H9 (cell line): ENCODE measurements around the gene FAM9C. TPM values are rescaled to one million over a fixed set of nuclear protein-coding genes. Genes with fewer than 3 reads are reported as not detected.

ENCODE experiments used
- DNase-seq: peaks from one replicate; pipeline ENCODE4 v3.0.0-alpha.2; 2017
- H2AFZ ChIP-seq: one replicate; pipeline ENCODE4 v1.6.1; 2013; ENCODE audit warnings: mild to moderate bottlenecking, low read length, control low read depth, moderate library complexity
- H2AK5ac ChIP-seq: 2 replicates; pipeline ENCODE4 v1.6.1; 2013; ENCODE audit warnings: low read length, control low read depth, mixed read lengths; ENCODE audit not compliant: insufficient read length
- H2BK120ac ChIP-seq: one replicate; pipeline ENCODE4 v1.6.1; 2013; ENCODE audit warnings: low read depth, mild to moderate bottlenecking, low read length, control low read depth, inconsistent platforms; ENCODE audit not compliant: poor library complexity, severe bottlenecking
- H2BK12ac ChIP-seq: 2 replicates; pipeline ENCODE4 v1.6.1; 2013; ENCODE audit warnings: low read length, control low read depth, mixed read lengths, low read depth; ENCODE audit not compliant: insufficient read length
- H2BK15ac ChIP-seq: 2 replicates; pipeline ENCODE4 v1.6.1; 2013; ENCODE audit warnings: low read depth, low read length, control low read depth
- H2BK20ac ChIP-seq: one replicate; pipeline ENCODE4 v1.6.1; 2013; ENCODE audit warnings: low read depth, mild to moderate bottlenecking, low read length, control low read depth, inconsistent platforms; ENCODE audit not compliant: poor library complexity, severe bottlenecking
- H2BK5ac ChIP-seq: 2 replicates; pipeline ENCODE4 v1.6.1; 2013; ENCODE audit warnings: low read length, control low read depth, mixed read lengths; ENCODE audit not compliant: insufficient read length
- H3K14ac ChIP-seq: 2 replicates; pipeline ENCODE4 v1.6.1; 2013; ENCODE audit warnings: low read length, control low read depth; ENCODE audit not compliant: insufficient read depth
- H3K18ac ChIP-seq: 2 replicates; pipeline ENCODE4 v1.6.1; 2013; ENCODE audit warnings: low read depth, mild to moderate bottlenecking, mixed read lengths, low read length, control low read depth; ENCODE audit not compliant: insufficient read length
- H3K23ac ChIP-seq: 2 replicates; pipeline ENCODE4 v1.6.1; 2013; ENCODE audit warnings: low read length, control low read depth, mixed read lengths, low read depth; ENCODE audit not compliant: insufficient read length
- H3K23me2 ChIP-seq: 2 replicates; pipeline ENCODE4 v1.6.1; 2013; ENCODE audit warnings: low read depth, mild to moderate bottlenecking, mixed read lengths, low read length, control low read depth; ENCODE audit not compliant: insufficient read length, poor library complexity, severe bottlenecking
- H3K27ac ChIP-seq: 2 replicates; pipeline ENCODE4 v1.5.1; 2013; ENCODE audit warnings: low read length, control low read depth, mixed read lengths, low read depth; ENCODE audit not compliant: insufficient read length
- H3K27me3 ChIP-seq: 2 replicates; pipeline ENCODE4 v1.6.1; 2013; ENCODE audit warnings: low read length, control low read depth, inconsistent platforms; ENCODE audit not compliant: insufficient read depth
- H3K4ac ChIP-seq: 2 replicates; pipeline ENCODE4 v1.6.1; 2013; ENCODE audit warnings: low read depth, mild to moderate bottlenecking, control low read depth, inconsistent platforms, low read length, moderate library complexity
- H3K4me1 ChIP-seq: 2 replicates; pipeline ENCODE4 v1.6.1; 2013; ENCODE audit warnings: low read length, control low read depth, inconsistent platforms; ENCODE audit not compliant: insufficient read depth
- H3K4me2 ChIP-seq: 2 replicates; pipeline ENCODE4 v1.6.1; 2013; ENCODE audit warnings: low read length, control low read depth, mixed read lengths; ENCODE audit not compliant: insufficient read length, insufficient read depth
- H3K56ac ChIP-seq: 2 replicates; pipeline ENCODE4 v1.6.1; 2013; ENCODE audit warnings: low read depth, mild to moderate bottlenecking, mixed read lengths, low read length, control low read depth; ENCODE audit not compliant: insufficient read length
- H3K79me1 ChIP-seq: 2 replicates; pipeline ENCODE4 v1.6.1; 2013; ENCODE audit warnings: low read depth, mild to moderate bottlenecking, moderate library complexity, low read length, control low read depth, inconsistent platforms; ENCODE audit not compliant: insufficient read depth, poor library complexity, severe bottlenecking
- H3K79me2 ChIP-seq: 2 replicates; pipeline ENCODE4 v1.6.1; 2013; ENCODE audit warnings: low read length, control low read depth, inconsistent platforms; ENCODE audit not compliant: insufficient read depth
- H3K9ac ChIP-seq: 2 replicates; pipeline ENCODE4 v1.6.1; 2013; ENCODE audit warnings: low read length, control low read depth, mixed read lengths; ENCODE audit not compliant: insufficient read length; ENCODE audit errors: extremely low read depth
- H3K9me3 ChIP-seq: one replicate; pipeline ENCODE4 v1.6.1; 2013; ENCODE audit warnings: low read depth, low read length, inconsistent platforms; ENCODE audit not compliant: control insufficient read depth
- H3T11ph ChIP-seq: one replicate; pipeline ENCODE4 v1.6.1; 2013; ENCODE audit warnings: mild to moderate bottlenecking, low read length, control low read depth, inconsistent platforms
- H4K20me1 ChIP-seq: one replicate; pipeline ENCODE4 v1.6.1; 2013; ENCODE audit not compliant: control insufficient read depth, insufficient read length, insufficient read depth
- H4K5ac ChIP-seq: 2 replicates; pipeline ENCODE4 v1.6.1; 2013; ENCODE audit warnings: low read depth, mild to moderate bottlenecking, mixed read lengths, low read length, control low read depth; ENCODE audit not compliant: insufficient read length
- H4K8ac ChIP-seq: replicated peaks from 2 replicates; pipeline ENCODE4 v1.6.1; 2013; ENCODE audit warnings: low read length, control low read depth, mixed read lengths, low read depth; ENCODE audit not compliant: insufficient read length
- H4K91ac ChIP-seq: 2 replicates; pipeline ENCODE4 v1.6.1; 2013; ENCODE audit warnings: low read depth, mild to moderate bottlenecking, moderate library complexity, mixed read lengths, low read length, control low read depth; ENCODE audit not compliant: insufficient read length
- H3K27ac Mint-ChIP-seq, 3 experiments: 2 replicates in 2 of 3; 3 replicates in 1 of 3; pipeline ENCODE4 v1.8.0; 2020 to 2021; ENCODE audit warnings: mixed read lengths in 3 of 3, mild to moderate bottlenecking in 1 of 3, moderate library complexity in 1 of 3
- H3K27me3 Mint-ChIP-seq: 2 replicates; pipeline ENCODE4 v1.8.0; 2021; ENCODE audit warnings: low read depth, mild to moderate bottlenecking, moderate library complexity, mixed read lengths
- H3K36me3 Mint-ChIP-seq, 3 experiments: 2 replicates in 2 of 3; 3 replicates in 1 of 3; pipeline ENCODE4 v1.8.0; 2020 to 2021; ENCODE audit warnings: low read depth in 3 of 3, mixed read lengths in 3 of 3; ENCODE audit not compliant: insufficient read depth in 1 of 3
- H3K4me1 Mint-ChIP-seq, 2 experiments: 2 replicates each; pipeline ENCODE4 v1.8.0; 2020; ENCODE audit warnings: mixed read lengths in 2 of 2
- H3K4me3 Mint-ChIP-seq, 2 experiments: 2 replicates in 1 of 2; 3 replicates in 1 of 2; pipeline ENCODE4 v1.8.0; 2020 to 2021; ENCODE audit warnings: mild to moderate bottlenecking in 2 of 2, mixed read lengths in 2 of 2, moderate library complexity in 1 of 2
- H3K9me3 Mint-ChIP-seq, 2 experiments: 2 replicates in 1 of 2; 3 replicates in 1 of 2; pipeline ENCODE4 v1.8.0; 2020; ENCODE audit warnings: mild to moderate bottlenecking in 2 of 2, mixed read lengths in 2 of 2, moderate library complexity in 1 of 2
- CTCF ChIP-seq: fragments of 200-600 bp; sonication (generic); conservative IDR thresholded peaks from 3 replicates; pipeline ENCODE4 v1.8.0; 2021; ENCODE audit warnings: antibody characterized with exemption, mild to moderate bottlenecking
- WGBS: extraction: QIAGEN DNeasy Blood & Tissue Kit; methylation state at CpG from one replicate; pipeline ENCODE4 v1.1.7; 2013; ENCODE audit warnings: missing lambda C conversion rate, low lambda C conversion rate, mixed read lengths; ENCODE audit not compliant: insufficient read length; ENCODE audit errors: extremely low coverage; 5-methylcytosine and 5-hydroxymethylcytosine counted together
- total RNA-seq: library from RNA; stranded (reverse); gene quantifications from 2 replicates; pipeline ENCODE4 v1.2.1, GENCODE V29; 2021

Gene FAM9C
- total RNA-seq, 1 experiment from 2014 or later = not detected

GRCh38 chrX:13007519-13008188, 36.8 kb downstream of the FAM9C start:
- Histone ChIP-seq H3K4ac (no peak overlapping the region), H2BK15ac (no peak overlapping the region), H3K79me1 (no peaks in the 10 kb centered on the region), H3K23ac (no peak overlapping the region), H3K27ac (no peak overlapping the region), H3K4me2 (no peak overlapping the region), H4K20me1 (no peaks in the 10 kb centered on the region), H4K8ac (no peak overlapping the region), H2BK20ac (no peak overlapping the region), H3T11ph (no peak overlapping the region), H3K79me2 (no peaks in the 10 kb centered on the region), H3K14ac (no peak overlapping the region), H3K18ac (no peak overlapping the region), H3K56ac (no peak overlapping the region), H2BK120ac (no peak overlapping the region), H3K4me1 (peaks cover 3% of the 10 kb centered on the region; the same call in 1 of the 2 replicates), H2BK12ac (no peak overlapping the region), H3K27me3 (no peaks in the 10 kb centered on the region), H3K9ac (no peak overlapping the region), H2AK5ac (no peak overlapping the region), H3K23me2 (no peaks in the 10 kb centered on the region), H3K9me3 (no peaks in the 10 kb centered on the region), H4K5ac (no peak overlapping the region), H2AFZ (no peak overlapping the region), H4K91ac (no peak overlapping the region), H2BK5ac (no peak overlapping the region)
- H3K36me3 Mint-ChIP-seq = peaks cover 0 to 2% (median 0%) of the 10 kb centered on the region in 3 experiments; a peak in 3 of 7 replicates
- no peak for DNase-seq
- peaks cover 57 to 69% of the 10 kb centered on the region in 2 experiments for H3K9me3 Mint-ChIP-seq
- H3K4me1 Mint-ChIP-seq = peaks cover 12 to 14% of the 10 kb centered on the region in 2 experiments
- no peaks in the 10 kb centered on the region for H3K27me3 Mint-ChIP-seq
- H3K27ac Mint-ChIP-seq = no peak overlapping the region
- no CpG with 5 or more reads among the region's 2 CpGs for WGBS
- TF ChIP-seq CTCF = no peak
- H3K4me3 Mint-ChIP-seq = no peak overlapping the region
